Upper lobe of left lung (tissue), 6 donors: Measurements from ENCODE around the gene FAM13A. TPM values are rescaled to one million over a fixed set of nuclear protein-coding genes. Genes with fewer than 3 reads are reported as not detected.

Source experiments
- ATAC-seq, 2 donors: fragments of 200-7000 bp; cut with Tn5 transposase; one replicate each; pipeline ENCODE4 v1.9.1; 2022; ENCODE audit warnings: mild to moderate bottlenecking in 2 of 2, moderate library complexity in 2 of 2; ENCODE audit not compliant: low FRiP score in 2 of 2
- DNase-seq, 2 donors: peaks; one replicate each; pipeline ENCODE4 v3.0.0-alpha.2; 2019 to 2020
- H3K27ac ChIP-seq, 4 donors: fragments of 200-600 bp; sonication (generic); one replicate each; pipeline ENCODE4 v1.5.1; 2016 to 2019
- H3K27me3 ChIP-seq, 4 donors: fragments of 200-600 bp; sonication (generic); one replicate each; pipeline ENCODE4 v1.5.1; 2017 to 2019
- H3K36me3 ChIP-seq, 4 donors: fragments of 200-600 bp; sonication (generic); one replicate each; pipeline ENCODE4 v1.5.1; 2016 to 2019
- H3K4me1 ChIP-seq, 4 donors: fragments of 200-600 bp; sonication (generic); one replicate each; pipeline ENCODE4 v1.5.1; 2018 to 2019
- H3K4me3 ChIP-seq, 4 donors: fragments of 200-600 bp; sonication (generic); one replicate each; pipeline ENCODE4 v1.5.1; 2017 to 2019; ENCODE audit warnings: mild to moderate bottlenecking in 2 of 4, moderate library complexity in 1 of 4
- H3K9me3 ChIP-seq, 4 donors: fragments of 200-600 bp; sonication (generic); one replicate each; pipeline ENCODE4 v1.5.1; 2018 to 2019
- CTCF ChIP-seq, 6 experiments: fragments of 450-650 bp in 4 of 6; fragments of 200-600 bp in 2 of 6; sonication (generic) in 2 of 6; IDR thresholded peaks; one replicate each; pipeline ENCODE4 v1.5.1; 2016 to 2019; ENCODE audit warnings: antibody characterized with exemption in 6 of 6
- EP300 ChIP-seq, 4 donors: sonication (generic); formaldehyde crosslinking; IDR thresholded peaks; one replicate each; pipeline ENCODE4 v1.5.1; 2017; ENCODE audit warnings: antibody characterized with exemption in 4 of 4, control low read depth in 2 of 4
- POLR2A ChIP-seq, 4 donors: fragments of 450-650 bp; IDR thresholded peaks; one replicate each; pipeline ENCODE4 v1.5.1; 2016 to 2017; ENCODE audit warnings: antibody characterized with exemption in 4 of 4, mild to moderate bottlenecking in 2 of 4
- POLR2AphosphoS5 ChIP-seq, 2 donors: sonication (generic); formaldehyde crosslinking; IDR thresholded peaks; one replicate each; pipeline ENCODE4 v1.5.1; 2017; ENCODE audit warnings: antibody characterized with exemption in 2 of 2
- WGBS, 2 donors: methylation state at CpG; one replicate each; pipeline ENCODE4 v1.1.5; 2017 to 2018; 5-methylcytosine and 5-hydroxymethylcytosine counted together
- total RNA-seq, 6 donors: library from RNA; depleted of rRNA in 4 of 6; stranded (reverse); fragments of >200 nt in 4 of 6; gene quantifications; one replicate each; pipeline versions ENCODE4 v1.1.0 to v1.2.1, GENCODE V29; 2016 to 2021
- donor health status: DM: no; HTN: no; CAD: no; lungs with moderate emphysema.
- donor health status: DM: no; HTN: yes; CAD: no; lungs with severe emphysema.

The FAM13A gene
- total RNA-seq, 6 donors from 2014 or later, result 15.8 to 173 (median 34.1) TPM

DNA sequence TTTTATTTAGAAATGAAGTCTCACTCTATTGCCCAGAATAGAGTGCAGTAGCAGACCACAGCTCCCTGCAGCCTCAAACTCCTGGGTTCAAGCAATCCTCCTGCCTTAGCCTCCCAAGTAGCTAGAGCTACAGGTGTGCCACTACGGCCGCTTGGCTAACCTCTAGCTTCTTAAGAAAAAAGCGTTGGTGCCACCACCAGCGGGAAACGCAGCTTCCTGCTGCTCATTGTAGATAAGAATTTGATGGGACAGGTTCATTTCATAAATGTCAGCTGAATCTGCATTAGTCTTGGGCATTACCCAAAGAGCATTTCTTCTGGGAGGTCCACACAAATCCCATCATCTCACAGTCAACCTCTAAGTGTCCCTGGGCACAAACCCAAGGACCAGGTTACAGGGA, 326.2 kb downstream of the FAM13A start:
- ATAC-seq (no peak), DNase-seq (no peak)
- Histone ChIP-seq H3K36me3 (peaks cover 10 to 62% (median 29%) of the 10 kb centered on the region in 4 donors), H3K4me1 (peaks cover under 1 to 11% (median 6%) of the 10 kb centered on the region in 4 donors), H3K4me3 (no peak overlapping the region), H3K27ac (no peak overlapping the region), H3K9me3 (no peaks in the 10 kb centered on the region), H3K27me3 (no peaks in the 10 kb centered on the region)
- WGBS, 2 donors, result 75 to 88% methylated on average over 5 of the region's 5 CpGs
- no peak for TF ChIP-seq CTCF (IDR thresholded peaks at IDR 0.05)
- no peak for TF ChIP-seq POLR2AphosphoS5 (IDR thresholded peaks at IDR 0.05)
- TF ChIP-seq POLR2A (IDR thresholded peaks at IDR 0.05), result no peak
- TF ChIP-seq EP300 (IDR thresholded peaks at IDR 0.05), result no peak

GRCh38 chr4:88729146-88729760, 327.7 kb downstream of the FAM13A start:
- H3K4me3 ChIP-seq, result no peak overlapping the region
- no peak for TF ChIP-seq POLR2AphosphoS5 (IDR thresholded peaks at IDR 0.05)
- TF ChIP-seq POLR2A (IDR thresholded peaks at IDR 0.05), result no peak
- TF ChIP-seq EP300 (IDR thresholded peaks at IDR 0.05), result peak in 2 of 4 donors; percentile 17 to 22
- TF ChIP-seq CTCF (IDR thresholded peaks at IDR 0.05), result no peak
- peaks cover 10 to 69% (median 30%) of the 10 kb centered on the region in 4 donors for H3K36me3 ChIP-seq
- DNase-seq (no peak), ATAC-seq (peak in 1 of 2 donors; percentile 34)
- H3K27ac ChIP-seq, result no peak overlapping the region
- H3K4me1 ChIP-seq, result peaks cover 2 to 5% (median 4%) of the 10 kb centered on the region in 4 donors
- H3K27me3 ChIP-seq, result no peaks in the 10 kb centered on the region
- H3K9me3 ChIP-seq, result no peaks in the 10 kb centered on the region
- WGBS, 2 donors, result 62 to 67% methylated on average over 6 of the region's 6 CpGs

GRCh38 chr4:88728146-88728545, 328.8 kb downstream of the FAM13A start:
- H3K27ac ChIP-seq, result no peak overlapping the region
- TF ChIP-seq POLR2AphosphoS5 (IDR thresholded peaks at IDR 0.05) (no peak), CTCF (IDR thresholded peaks at IDR 0.05) (no peak), POLR2A (IDR thresholded peaks at IDR 0.05) (no peak), EP300 (IDR thresholded peaks at IDR 0.05) (no peak)
- WGBS, 2 donors, result 82 to 95% methylated on average over 6 of the region's 6 CpGs
- H3K9me3 ChIP-seq, result no peaks in the 10 kb centered on the region
- DNase-seq (peak in 1 of 2 donors; percentile 6), ATAC-seq (peak in 1 of 2 donors; percentile 15)
- H3K4me1 ChIP-seq, result peaks cover 2 to 5% (median 4%) of the 10 kb centered on the region in 4 donors
- H3K27me3 ChIP-seq, result no peaks in the 10 kb centered on the region
- H3K36me3 ChIP-seq, result peaks cover 10 to 79% (median 35%) of the 10 kb centered on the region in 4 donors
- H3K4me3 ChIP-seq, result no peak overlapping the region

GRCh38 chr4:88725986-88726385, 331.0 kb downstream of the FAM13A start:
- no peak for ATAC-seq
- Histone ChIP-seq H3K4me1 (peaks cover 2 to 5% (median 4%) of the 10 kb centered on the region in 4 donors), H3K36me3 (peaks cover 10 to 90% (median 43%) of the 10 kb centered on the region in 4 donors), H3K4me3 (no peak overlapping the region), H3K27me3 (no peaks in the 10 kb centered on the region), H3K9me3 (no peaks in the 10 kb centered on the region), H3K27ac (no peak overlapping the region)
- TF ChIP-seq POLR2AphosphoS5 (IDR thresholded peaks at IDR 0.05) (no peak), EP300 (IDR thresholded peaks at IDR 0.05) (no peak), POLR2A (IDR thresholded peaks at IDR 0.05) (no peak), CTCF (IDR thresholded peaks at IDR 0.05) (no peak)
- DNase-seq, result no peak
- 78 to 87% methylated on average over 2 of the region's 2 CpGs for WGBS, 2 donors

DNA sequence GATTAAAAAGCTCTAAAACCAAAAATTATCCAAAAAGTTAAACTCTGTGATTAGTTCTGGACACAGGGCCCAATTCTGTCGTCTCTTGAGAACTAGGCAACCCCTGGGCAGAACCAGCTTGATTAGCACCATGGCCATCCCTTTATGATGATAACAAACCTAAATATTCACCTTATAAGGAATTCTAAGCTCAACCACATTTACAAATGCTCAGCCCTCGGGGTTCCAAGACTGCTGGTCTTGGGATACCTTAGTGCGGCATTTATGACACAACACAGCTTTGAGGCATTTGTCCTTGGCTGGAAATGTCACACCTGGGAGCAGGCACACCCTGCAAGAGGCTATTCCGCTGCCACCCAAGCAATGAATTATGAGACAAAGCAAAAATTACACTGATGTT, 331.8 kb downstream of the FAM13A start:
- TF ChIP-seq POLR2A (IDR thresholded peaks at IDR 0.05), result no peak
- TF ChIP-seq CTCF (IDR thresholded peaks at IDR 0.05), result no peak
- TF ChIP-seq POLR2AphosphoS5 (IDR thresholded peaks at IDR 0.05), result no peak
- no peak for TF ChIP-seq EP300 (IDR thresholded peaks at IDR 0.05)
- H3K4me1 ChIP-seq, result peaks cover 0 to 6% (median 5%) of the 10 kb centered on the region in 4 donors
- DNase-seq (no peak), ATAC-seq (no peak)
- H3K27ac ChIP-seq, result no peak overlapping the region
- WGBS, 2 donors, result 85 to 92% methylated on average over 4 of the region's 4 CpGs
- no peak overlapping the region for H3K4me3 ChIP-seq
- H3K9me3 ChIP-seq, result no peaks in the 10 kb centered on the region
- H3K27me3 ChIP-seq, result no peaks in the 10 kb centered on the region
- H3K36me3 ChIP-seq, result peaks cover 10 to 90% (median 39%) of the 10 kb centered on the region in 4 donors
